CD14-positive monocyte (primary cell): Measurements from ENCODE around the gene RUNX2. TPM values are rescaled to one million over a fixed set of nuclear protein-coding genes. Genes with fewer than 3 reads are reported as not detected.
A peak's percentile ranks its signal among the peaks of the same experiment; 100 is the strongest.

Experiments
- DNase-seq, 3 donors: peaks; one replicate each; pipeline ENCODE4 v3.0.0-alpha.2; 2011 to 2022
- H2AFZ ChIP-seq: 2 replicates; pipeline ENCODE4 v1.6.0; 2012; ENCODE audit warnings: mild to moderate bottlenecking, low read depth, low read length, inconsistent platforms; ENCODE audit not compliant: insufficient read depth, poor library complexity, severe bottlenecking
- H3K27ac ChIP-seq, 2 donors: 1 replicate in 1 of 2; 2 replicates in 1 of 2; pipeline ENCODE4 v1.5.1; 2012 to 2013; ENCODE audit warnings: low read length in 2 of 2, control low read depth in 1 of 2, inconsistent platforms in 1 of 2, low read depth in 1 of 2, mild to moderate bottlenecking in 1 of 2
- H3K27me3 ChIP-seq, 2 donors: one replicate each; pipeline versions ENCODE4 v1.6.0 to v1.6.1; 2011 to 2013; ENCODE audit warnings: low read length in 2 of 2; ENCODE audit not compliant: control insufficient read depth in 2 of 2, insufficient read depth in 2 of 2
- H3K36me3 ChIP-seq, 2 donors: replicated peaks in 1 of 2; 1 replicate in 1 of 2; 2 replicates in 1 of 2; pipeline versions ENCODE4 v1.5.1 to v1.6.1; 2012 to 2013; ENCODE audit warnings: low read length in 2 of 2, control low read depth in 1 of 2, inconsistent platforms in 1 of 2, mild to moderate bottlenecking in 1 of 2; ENCODE audit not compliant: insufficient read depth in 2 of 2, control insufficient read depth in 1 of 2
- H3K4me1 ChIP-seq, 2 donors: 1 replicate in 1 of 2; 2 replicates in 1 of 2; pipeline versions ENCODE4 v1.5.1 to v1.6.1; 2012 to 2013; ENCODE audit warnings: low read length in 2 of 2, control low read depth in 1 of 2, inconsistent platforms in 1 of 2, mild to moderate bottlenecking in 1 of 2, moderate library complexity in 1 of 2; ENCODE audit not compliant: insufficient read depth in 2 of 2, control insufficient read depth in 1 of 2
- H3K4me2 ChIP-seq: replicated peaks from 2 replicates; pipeline ENCODE3; 2012; ENCODE audit warnings: low read length, moderate library complexity, mild to moderate bottlenecking; ENCODE audit not compliant: poor library complexity, severe bottlenecking; ENCODE audit errors: extremely low read depth
- H3K4me3 ChIP-seq, 3 experiments: fragments of 200-600 bp in 1 of 3; sonication (generic) in 1 of 3; replicated peaks in 1 of 3; 1 replicate in 2 of 3; 2 replicates in 1 of 3; pipeline ENCODE4 v1.5.1; 2011 to 2013; ENCODE audit warnings: low read length in 3 of 3, mild to moderate bottlenecking in 3 of 3, control low read depth in 2 of 3, low read depth in 2 of 3, inconsistent platforms in 1 of 3, moderate library complexity in 1 of 3
- H3K79me2 ChIP-seq: 2 replicates; pipeline ENCODE4 v1.6.0; 2012; ENCODE audit warnings: mild to moderate bottlenecking, control low read depth, inconsistent platforms, low read length, moderate library complexity; ENCODE audit not compliant: insufficient read depth
- H3K9ac ChIP-seq: 2 replicates; pipeline ENCODE4 v1.6.0; 2017; ENCODE audit warnings: low read length, mild to moderate bottlenecking; ENCODE audit not compliant: insufficient read depth, poor library complexity, severe bottlenecking
- H3K9me3 ChIP-seq, 2 donors: replicated peaks in 1 of 2; 1 replicate in 1 of 2; 2 replicates in 1 of 2; pipeline versions ENCODE4 v1.5.1 to v1.6.1; 2012 to 2013; ENCODE audit warnings: low read length in 2 of 2, control low read depth in 1 of 2; ENCODE audit not compliant: control insufficient read depth in 1 of 2, insufficient read depth in 1 of 2
- H4K20me1 ChIP-seq: 2 replicates; pipeline ENCODE4 v1.6.0; 2012; ENCODE audit warnings: mild to moderate bottlenecking, low read length, control low read depth, moderate library complexity; ENCODE audit not compliant: insufficient read depth
- H3K27ac Mint-ChIP-seq, 7 donors: one replicate each; pipeline ENCODE4 v1.8.0; 2020; ENCODE audit warnings: mild to moderate bottlenecking in 7 of 7, mixed read lengths in 7 of 7, moderate library complexity in 6 of 7, inconsistent platforms in 2 of 7
- H3K27me3 Mint-ChIP-seq, 3 donors: one replicate each; pipeline ENCODE4 v1.8.0; 2021 to 2022; ENCODE audit warnings: low read depth in 3 of 3, mild to moderate bottlenecking in 3 of 3, mixed read lengths in 3 of 3, moderate library complexity in 3 of 3, inconsistent platforms in 1 of 3
- H3K36me3 Mint-ChIP-seq, 2 donors: one replicate each; pipeline ENCODE4 v1.8.0; 2020; ENCODE audit warnings: mixed read lengths in 2 of 2, inconsistent platforms in 1 of 2, mild to moderate bottlenecking in 1 of 2
- H3K4me1 Mint-ChIP-seq: one replicate; pipeline ENCODE4 v1.8.0; 2020; ENCODE audit warnings: mild to moderate bottlenecking, mixed read lengths
- H3K4me3 Mint-ChIP-seq, 2 donors: one replicate each; pipeline ENCODE4 v1.8.0; 2020; ENCODE audit warnings: mild to moderate bottlenecking in 2 of 2, mixed read lengths in 2 of 2, moderate library complexity in 1 of 2
- H3K9me3 Mint-ChIP-seq, 7 donors: one replicate each; pipeline ENCODE4 v1.8.0; 2020 to 2022; ENCODE audit warnings: mixed read lengths in 7 of 7, mild to moderate bottlenecking in 6 of 7, moderate library complexity in 6 of 7, inconsistent platforms in 2 of 7
- WGBS: methylation state at CpG from one replicate; pipeline ENCODE4 v1.1.5; 2013; ENCODE audit warnings: missing lambda C conversion rate; ENCODE audit not compliant: insufficient coverage; 5-methylcytosine and 5-hydroxymethylcytosine counted together
- intact Hi-C, 2 donors: fragments of 100-400 bp; cut with micrococcal nuclease; formaldehyde crosslinking; loops; one replicate each; pipeline versions ENCODE4 v1.15.0 to v1.15.1; 2023
- polyA plus RNA-seq, 3 donors: library from polyadenylated mRNA; depleted of rRNA in 1 of 3; unstranded in 2 of 3; stranded (reverse) in 1 of 3; fragments of 300-500 nt in 2 of 3; fragments of >200 nt in 1 of 3; fragmentation: Illumina TruSeq in 2 of 3; gene quantifications; 1 replicate in 2 of 3; 2 replicates in 1 of 3; pipeline ENCODE4 v1.2.3, GENCODE V29; 2012 to 2021
- TF ChIP-seq, protein P1 (sequence below): fragments of 200-600 bp; IDR thresholded peaks from one replicate; pipeline ENCODE4 v1.8.0; 2022; ENCODE audit warnings: antibody characterized with exemption, mild to moderate bottlenecking

Gene RUNX2
- polyA plus RNA-seq, 3 donors, result 1.3 to 5.0 (median 2.5) TPM

DNA sequence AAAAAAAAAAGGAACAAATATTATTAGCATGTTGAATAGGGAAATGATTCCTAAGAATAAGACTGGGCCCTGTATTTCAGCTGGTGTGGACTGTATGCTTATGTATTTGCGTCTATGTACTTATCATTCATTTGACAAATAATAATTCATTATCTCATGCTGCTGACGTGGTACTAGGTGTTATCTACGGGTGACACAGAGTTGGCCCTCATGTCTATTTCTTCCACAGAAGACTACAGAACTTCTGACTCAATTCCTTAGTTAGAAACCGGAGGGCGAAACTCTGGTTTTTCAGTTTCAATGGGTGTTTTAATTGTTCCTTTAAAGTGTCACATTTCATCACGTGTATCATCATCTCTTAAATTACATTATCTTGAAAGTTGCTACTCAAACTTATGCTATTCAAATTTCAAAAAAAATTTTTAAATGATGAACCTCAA is 381.7 kb downstream of the RUNX2 start:
- Mint-ChIP-seq H3K27ac (peak overlapping the region; percentile 83 to 96 (median 91)), H3K4me3 (peak overlapping the region in 1 of 2 donors; percentile 54)

DNA sequence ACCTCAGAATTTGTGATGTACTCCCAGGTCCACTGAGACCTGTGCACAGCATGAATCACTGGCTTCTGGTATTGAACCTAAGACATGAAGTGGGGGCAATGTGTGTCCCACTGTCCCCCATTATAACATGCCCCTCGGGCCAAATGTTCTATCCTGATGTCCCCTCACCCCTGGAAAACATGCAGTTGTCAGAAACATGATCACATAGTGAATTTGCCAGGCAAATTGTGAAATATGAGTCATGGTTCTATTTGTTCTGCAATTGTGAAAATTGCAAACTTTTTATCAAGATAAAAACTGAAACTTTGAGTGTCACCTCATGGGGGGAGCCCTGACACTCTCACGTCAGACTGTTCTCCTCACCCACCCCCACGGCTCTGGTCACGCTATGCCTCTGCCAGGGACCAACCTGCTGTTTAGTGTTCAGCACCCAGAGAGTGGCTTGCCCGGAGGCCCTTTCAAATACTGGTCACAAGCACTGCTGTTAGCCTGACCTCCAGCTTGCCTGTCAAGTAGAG is 382.2 kb downstream of the RUNX2 start:
- TF ChIP-seq, protein P1, sequence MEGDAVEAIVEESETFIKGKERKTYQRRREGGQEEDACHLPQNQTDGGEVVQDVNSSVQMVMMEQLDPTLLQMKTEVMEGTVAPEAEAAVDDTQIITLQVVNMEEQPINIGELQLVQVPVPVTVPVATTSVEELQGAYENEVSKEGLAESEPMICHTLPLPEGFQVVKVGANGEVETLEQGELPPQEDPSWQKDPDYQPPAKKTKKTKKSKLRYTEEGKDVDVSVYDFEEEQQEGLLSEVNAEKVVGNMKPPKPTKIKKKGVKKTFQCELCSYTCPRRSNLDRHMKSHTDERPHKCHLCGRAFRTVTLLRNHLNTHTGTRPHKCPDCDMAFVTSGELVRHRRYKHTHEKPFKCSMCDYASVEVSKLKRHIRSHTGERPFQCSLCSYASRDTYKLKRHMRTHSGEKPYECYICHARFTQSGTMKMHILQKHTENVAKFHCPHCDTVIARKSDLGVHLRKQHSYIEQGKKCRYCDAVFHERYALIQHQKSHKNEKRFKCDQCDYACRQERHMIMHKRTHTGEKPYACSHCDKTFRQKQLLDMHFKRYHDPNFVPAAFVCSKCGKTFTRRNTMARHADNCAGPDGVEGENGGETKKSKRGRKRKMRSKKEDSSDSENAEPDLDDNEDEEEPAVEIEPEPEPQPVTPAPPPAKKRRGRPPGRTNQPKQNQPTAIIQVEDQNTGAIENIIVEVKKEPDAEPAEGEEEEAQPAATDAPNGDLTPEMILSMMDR, result no peak
- no peaks in the 10 kb centered on the region for H3K79me2 ChIP-seq

More for the DNA sequence above, 381.7 kb downstream of the RUNX2 start:
- Mint-ChIP-seq H3K27me3 (peaks cover 0 to 6% (median 0%) of the 10 kb centered on the region in 3 donors), H3K4me1 (peaks cover 43% of the 10 kb centered on the region), H3K9me3 (peaks cover 0 to 5% (median 0%) of the 10 kb centered on the region in 7 donors), H3K36me3 (no peaks in the 10 kb centered on the region)
- Histone ChIP-seq H4K20me1 (no peaks in the 10 kb centered on the region), H3K79me2 (no peaks in the 10 kb centered on the region), H3K4me2 (peak overlapping the region; percentile 5), H3K36me3 (no peaks in the 10 kb centered on the region), H3K27me3 (no peaks in the 10 kb centered on the region), H3K9ac (no peak overlapping the region), H3K4me1 (peaks cover 35 to 38% of the 10 kb centered on the region in 2 donors), H3K9me3 (peaks cover 0 to 3% of the 10 kb centered on the region in 2 donors), H2AFZ (no peak overlapping the region), H3K4me3 (peak overlapping the region in 1 of 3 experiments; percentile 5), H3K27ac (peak overlapping the region in 1 of 2 donors; percentile 75)
- TF ChIP-seq, protein P1, result no peak
- no CpG with 5 or more reads among the region's 6 CpGs for WGBS
- DNase-seq, result peak; percentile 51 to 72 (median 72)
- intact Hi-C loops, result loop anchor here (5.0 to 10.0 kb wide), 6 partner anchors 288 to 1235 kb away; partner anchors contain the start of gene SUPT3H (in 1 of the 2)

More for the DNA sequence above, 382.2 kb downstream of the RUNX2 start:
- Histone ChIP-seq H3K27me3 (no peaks in the 10 kb centered on the region), H3K27ac (peak overlapping the region; percentile 57 to 75), H3K4me3 (no peak overlapping the region), H3K4me1 (peaks cover 35 to 38% of the 10 kb centered on the region in 2 donors), H3K9ac (no peak overlapping the region), H3K36me3 (no peaks in the 10 kb centered on the region), H2AFZ (peak overlapping the region; percentile 34), H3K9me3 (peaks cover 0 to 3% of the 10 kb centered on the region in 2 donors), H4K20me1 (no peaks in the 10 kb centered on the region), H3K4me2 (peak overlapping the region; percentile 2)
- WGBS, result 42% methylated on average over 3 of the region's 5 CpGs
- peaks cover 0 to 5% (median 0%) of the 10 kb centered on the region in 7 donors for H3K9me3 Mint-ChIP-seq
- H3K27ac Mint-ChIP-seq, result peak overlapping the region; percentile 83 to 96 (median 91)
- DNase-seq, result peak; percentile 89 to 95 (median 90)
- peak overlapping the region; percentile 34 to 57 for H3K4me3 Mint-ChIP-seq
- peaks cover 45% of the 10 kb centered on the region for H3K4me1 Mint-ChIP-seq
- intact Hi-C loops, result loop anchor here (5.0 to 10.0 kb wide), 4 partner anchors 288 to 1236 kb away; no protein-coding TSS in a partner anchor
- no peaks in the 10 kb centered on the region for H3K36me3 Mint-ChIP-seq
- peaks cover 0 to 5% (median 0%) of the 10 kb centered on the region in 3 donors for H3K27me3 Mint-ChIP-seq
